Umbilical cord (tissue), 2 donors: Measurements from ENCODE around the gene PLAU. TPM values are rescaled to one million over a fixed set of nuclear protein-coding genes. Genes with fewer than 3 reads are reported as not detected.
"Not testable (repeated sequence)": the region's sequence is repeated elsewhere in the genome, so short reads cannot be mapped to it uniquely, and the experiment has no call there.

Source experiments
- DNase-seq: peaks from one replicate; pipeline ENCODE4 v3.0.0-alpha.2; 2015; ENCODE audit warnings: low spot score
- total RNA-seq: library from RNA; depleted of rRNA; stranded (reverse); fragments of >200 nt; gene quantifications from one replicate; pipeline ENCODE4 v1.2.3, GENCODE V29; 2014; ENCODE audit warnings: low replicate concordance; ENCODE audit not compliant: insufficient read depth

PLAU gene
- total RNA-seq, 1 donor from 2014 or later = 20.5 TPM

DNA sequence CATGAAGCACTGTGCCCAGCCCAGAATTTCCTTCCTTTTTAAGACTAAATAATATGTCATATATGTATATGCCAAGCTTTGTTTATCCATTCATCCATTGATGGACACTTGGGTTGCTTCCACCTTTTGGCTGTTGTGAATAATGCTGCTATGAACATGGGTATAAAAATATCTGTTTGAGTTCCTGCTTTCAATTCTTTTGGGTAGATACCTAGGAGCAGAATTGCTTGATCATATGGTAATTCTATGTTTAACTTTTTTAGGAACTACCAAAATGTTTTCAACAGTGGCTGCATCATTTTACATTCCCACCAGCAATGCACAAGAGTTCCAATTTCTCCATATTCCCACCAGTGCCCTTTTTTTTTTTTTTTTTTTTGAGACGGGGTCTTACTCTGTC lies 13.2 kb upstream of the PLAU start:
- DNase-seq = no peak

DNA sequence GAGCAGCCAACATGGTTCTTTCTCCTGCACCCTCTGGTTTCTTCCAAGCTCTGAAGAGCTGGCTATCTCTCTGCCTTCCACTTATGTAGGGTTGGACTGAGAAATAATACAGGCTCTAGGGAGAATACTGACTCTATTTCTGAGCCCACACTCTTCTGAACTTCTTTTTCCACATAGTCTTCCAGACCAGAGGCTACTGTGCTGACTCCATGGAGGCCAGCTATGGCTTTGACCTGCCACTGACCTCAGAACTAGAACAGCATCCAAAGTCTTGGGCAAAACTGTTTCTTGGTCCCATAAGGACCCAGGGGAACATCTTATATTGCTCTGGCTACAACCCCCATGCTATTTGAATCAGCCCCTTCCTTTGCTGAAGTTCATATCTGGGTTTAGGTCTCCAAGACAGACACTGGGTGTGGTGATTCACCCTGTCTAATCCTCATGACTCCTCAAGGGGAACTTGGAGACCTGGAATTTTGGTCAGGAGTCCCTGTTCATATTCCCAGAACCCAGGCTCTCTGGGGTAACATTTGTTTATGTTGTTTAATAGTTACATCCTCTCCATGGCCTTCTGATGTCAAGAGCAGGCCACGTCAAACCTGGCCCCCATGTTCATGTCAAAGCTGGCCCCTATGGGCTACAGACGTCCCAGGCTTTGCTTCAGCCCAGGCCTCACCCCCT lies 12.1 kb upstream of the PLAU start:
- DNase-seq = no peak

- no peak for DNase-seq
Observed at GRCh38 chr10:73899423-73899822, 11.5 kb upstream of the PLAU start.

GRCh38 chr10:73900064-73900463 lies 10.9 kb upstream of the PLAU start:
- no peak for DNase-seq

- no peak for DNase-seq
Observed at GRCh38 chr10:73901261-73901660, 9.7 kb upstream of the PLAU start.

- no peak for DNase-seq
Observed at GRCh38 chr10:73902351-73902750, 8.6 kb upstream of the PLAU start.

DNA sequence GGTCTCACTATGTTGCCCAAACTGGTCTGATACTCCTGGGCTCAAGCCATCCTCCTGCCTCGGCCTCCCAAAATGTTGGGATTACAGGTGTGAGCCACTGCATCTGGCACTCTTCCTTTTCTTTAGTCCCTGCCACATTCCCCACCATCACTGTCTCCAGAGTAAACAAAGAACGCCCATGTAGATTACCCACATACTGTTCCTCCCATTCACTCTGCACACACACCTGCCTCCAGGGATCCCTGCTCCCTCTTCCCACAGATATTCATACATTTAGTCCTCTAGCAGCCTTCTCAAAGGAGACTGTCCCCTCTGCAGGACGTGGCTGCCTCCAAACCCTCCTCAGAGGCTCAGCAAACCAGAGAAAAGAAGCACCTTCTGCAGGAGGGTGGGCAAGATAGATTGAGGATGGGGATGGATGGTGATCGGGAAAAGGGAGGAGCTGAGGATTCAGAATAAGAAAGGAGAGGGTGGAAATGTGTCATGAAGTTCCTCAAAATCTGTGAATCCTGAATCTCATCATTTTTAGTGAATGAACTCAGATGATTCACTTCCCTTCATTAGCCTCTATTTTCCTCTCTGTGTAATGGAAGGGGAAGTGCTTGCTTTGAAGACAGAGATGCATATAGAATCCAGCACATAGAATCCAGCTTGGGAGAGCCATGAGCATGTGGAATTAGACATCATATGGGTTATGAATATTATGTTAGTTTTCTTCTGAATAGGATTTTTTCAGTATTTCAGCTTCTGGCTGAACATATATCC lies 5.5 kb upstream of the PLAU start:
- DNase-seq = no peak

GRCh38 chr10:73906524-73907447 lies 4.1 kb upstream of the PLAU start:
- DNase-seq = peak; percentile 94

DNA sequence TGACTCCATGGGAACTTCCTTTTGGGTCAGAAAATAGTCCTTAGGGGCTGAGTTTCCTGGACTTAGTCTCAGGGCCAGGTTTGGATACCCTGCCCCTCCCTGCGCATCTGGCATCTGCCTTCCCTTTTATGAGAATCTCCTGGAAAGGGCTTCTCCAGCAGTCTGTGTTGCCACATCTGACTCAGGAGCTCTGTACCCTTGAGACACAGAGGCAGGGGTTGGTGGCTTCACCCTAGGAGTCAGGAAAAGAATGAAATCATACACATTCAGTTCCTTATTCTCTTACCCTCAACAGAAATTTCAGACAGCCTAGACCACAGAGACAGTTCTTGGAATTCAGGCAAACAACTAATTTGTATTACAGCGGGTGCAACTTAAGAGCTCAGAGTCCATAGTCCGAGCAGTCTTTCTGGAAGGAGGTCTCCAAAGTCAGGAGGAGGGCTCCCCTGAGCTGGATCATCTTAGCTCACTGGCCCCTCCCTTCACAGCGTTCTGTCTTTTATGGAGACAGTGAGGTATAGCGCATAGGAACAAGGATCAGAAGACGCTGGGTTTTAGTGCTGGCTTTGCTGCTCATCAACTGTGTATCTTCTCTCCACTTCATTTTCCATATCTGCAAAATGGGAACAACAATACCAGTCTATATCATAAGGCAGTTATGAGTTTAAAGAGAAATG lies 3.0 kb upstream of the PLAU start:
- peak; percentile 54 for DNase-seq

GRCh38 chr10:73908853-73909539 lies 1.9 kb upstream of the PLAU start:
- DNase-seq = peak; percentile 50

DNA sequence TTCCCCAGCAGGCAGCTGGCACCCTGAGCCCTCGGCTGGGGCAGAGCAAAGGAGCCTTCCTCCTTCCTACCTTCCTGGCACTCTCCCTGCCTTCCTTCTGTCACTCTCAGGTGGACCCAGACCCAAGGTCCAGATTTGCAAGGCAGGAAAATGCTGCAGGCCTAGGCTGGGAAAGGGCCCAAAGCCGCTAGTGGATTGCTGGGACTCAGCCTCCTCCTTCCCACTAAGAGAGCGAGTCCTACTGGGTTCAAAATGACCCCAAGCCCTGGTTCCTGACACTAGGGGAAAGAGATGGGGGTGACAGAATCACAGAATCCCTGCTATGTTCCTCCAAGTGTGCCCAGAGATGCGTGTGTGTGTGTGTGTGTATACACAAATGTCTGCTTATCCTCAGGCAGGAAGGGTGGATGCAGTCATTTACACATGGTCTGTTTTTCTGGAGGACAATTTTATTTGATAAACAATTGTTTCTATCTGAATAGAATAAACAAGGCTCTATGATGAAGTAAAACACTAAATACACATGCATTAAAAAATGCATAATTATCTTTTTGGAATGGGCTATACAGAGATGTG lies 1.3 kb upstream of the PLAU start:
- no peak for DNase-seq

DNA sequence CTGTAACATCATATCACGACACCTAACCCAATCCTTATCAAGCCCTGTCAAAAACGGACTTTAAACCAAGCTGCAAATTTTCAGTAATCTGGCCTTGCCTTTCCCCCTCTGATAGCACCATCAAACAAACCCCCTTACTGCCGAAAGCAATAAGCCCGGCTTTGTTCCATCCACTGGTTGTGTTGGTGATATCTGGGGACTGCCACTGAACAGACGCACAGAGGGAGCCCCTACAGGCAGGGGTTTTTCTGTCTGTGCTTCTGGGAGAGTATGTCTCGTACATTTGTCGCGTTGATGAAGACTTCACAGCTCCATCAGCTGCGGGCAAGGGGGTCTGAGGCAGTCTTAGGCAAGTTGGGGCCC lies 550 bp upstream of the PLAU start:
- DNase-seq = no peak

- DNase-seq = no peak
Observed at GRCh38 chr10:73911553-73912004, 647 bp downstream of the PLAU start.

GRCh38 chr10:73914036-73914435 lies 3.1 kb downstream of the PLAU start:
- DNase-seq = no peak

- DNase-seq = no peak
Observed at GRCh38 chr10:73915206-73915851, 4.4 kb downstream of the PLAU start.

DNA sequence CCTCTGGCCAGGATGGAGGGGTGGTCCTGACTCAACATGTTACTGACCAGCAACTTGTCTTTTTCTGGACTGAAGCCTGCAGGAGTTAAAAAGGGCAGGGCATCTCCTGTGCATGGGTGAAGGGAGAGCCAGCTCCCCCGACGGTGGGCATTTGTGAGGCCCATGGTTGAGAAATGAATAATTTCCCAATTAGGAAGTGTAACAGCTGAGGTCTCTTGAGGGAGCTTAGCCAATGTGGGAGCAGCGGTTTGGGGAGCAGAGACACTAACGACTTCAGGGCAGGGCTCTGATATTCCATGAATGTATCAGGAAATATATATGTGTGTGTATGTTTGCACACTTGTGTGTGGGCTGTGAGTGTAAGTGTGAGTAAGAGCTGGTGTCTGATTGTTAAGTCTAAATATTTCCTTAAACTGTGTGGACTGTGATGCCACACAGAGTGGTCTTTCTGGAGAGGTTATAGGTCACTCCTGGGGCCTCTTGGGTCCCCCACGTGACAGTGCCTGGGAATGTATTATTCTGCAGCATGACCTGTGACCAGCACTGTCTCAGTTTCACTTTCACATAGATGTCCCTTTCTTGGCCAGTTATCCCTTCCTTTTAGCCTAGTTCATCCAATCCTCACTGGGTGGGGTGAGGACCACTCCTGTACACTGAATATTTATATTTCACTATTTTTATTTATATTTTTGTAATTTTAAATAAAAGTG lies 6.0 kb downstream of the PLAU start:
- DNase-seq = no peak

DNA sequence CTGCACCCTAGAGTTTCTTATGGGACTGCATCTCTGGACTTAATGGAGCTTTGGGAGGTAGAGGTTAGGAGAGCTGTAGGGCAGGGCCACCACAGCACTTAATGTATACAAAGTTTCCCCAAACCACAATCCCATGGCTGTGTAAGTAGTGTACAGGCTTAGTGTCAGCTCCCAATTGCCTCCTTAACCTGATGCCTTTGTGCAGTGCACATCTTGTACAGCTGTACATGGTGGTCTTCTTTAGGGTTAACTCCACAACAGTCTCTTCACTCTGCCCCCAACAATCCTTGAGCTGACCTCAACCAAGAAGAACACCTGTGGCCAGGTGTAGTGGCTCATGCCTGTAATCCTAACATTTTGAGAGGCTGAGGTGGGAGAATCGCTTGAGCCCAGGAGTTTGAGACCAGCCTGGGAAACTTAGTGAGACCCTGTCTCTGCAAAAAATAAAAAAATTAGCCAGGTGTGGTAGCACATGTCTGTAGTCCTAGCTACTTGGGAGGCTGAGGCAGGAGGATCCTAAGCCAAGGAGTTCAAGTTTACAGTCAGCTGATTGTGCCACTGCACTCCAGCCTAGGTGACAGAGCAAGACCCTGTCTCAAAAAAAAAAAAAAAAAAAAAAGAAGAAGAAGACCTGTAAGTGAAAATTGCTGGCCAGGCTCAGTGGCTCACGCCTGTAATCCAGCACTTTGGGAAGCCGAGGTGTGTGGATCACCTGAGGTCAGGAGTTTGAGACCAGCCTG lies 6.8 kb downstream of the PLAU start:
- no peak for DNase-seq

GRCh38 chr10:73919481-73919880 lies 8.5 kb downstream of the PLAU start:
- DNase-seq = not testable (repeated sequence)

DNA sequence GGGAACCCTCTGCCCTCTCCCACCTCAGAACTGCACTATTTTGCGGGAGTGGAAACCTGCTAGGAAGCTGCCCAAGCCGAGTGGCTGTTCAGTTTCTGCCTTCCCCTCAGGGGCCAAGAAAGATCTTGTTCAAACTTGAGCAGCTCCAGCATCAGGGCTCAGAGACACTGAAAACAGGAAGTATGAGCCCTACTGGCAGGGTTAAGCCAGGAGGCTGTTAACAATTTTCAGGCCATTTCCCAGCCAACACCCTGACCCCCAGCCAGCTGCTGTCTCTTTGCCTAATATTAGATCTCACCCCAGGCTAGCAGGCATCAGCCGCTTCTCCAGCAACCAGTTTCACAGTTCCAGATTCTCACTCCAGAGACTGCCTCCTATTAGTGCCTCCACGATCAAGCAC lies 9.2 kb downstream of the PLAU start:
- DNase-seq = peak; percentile 84
